IPS-NIHi7 (cell line): ENCODE measurements around the gene WDR38.

Source experiments
- DNase-seq: peaks from one replicate; pipeline ENCODE4 v3.0.0; 2012; ENCODE audit warnings: mixed read lengths; ENCODE audit errors: extremely low spot score

The WDR38 gene, protein sequence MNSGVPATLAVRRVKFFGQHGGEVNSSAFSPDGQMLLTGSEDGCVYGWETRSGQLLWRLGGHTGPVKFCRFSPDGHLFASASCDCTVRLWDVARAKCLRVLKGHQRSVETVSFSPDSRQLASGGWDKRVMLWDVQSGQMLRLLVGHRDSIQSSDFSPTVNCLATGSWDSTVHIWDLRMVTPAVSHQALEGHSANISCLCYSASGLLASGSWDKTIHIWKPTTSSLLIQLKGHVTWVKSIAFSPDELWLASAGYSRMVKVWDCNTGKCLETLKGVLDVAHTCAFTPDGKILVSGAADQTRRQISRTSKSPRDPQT

DNA sequence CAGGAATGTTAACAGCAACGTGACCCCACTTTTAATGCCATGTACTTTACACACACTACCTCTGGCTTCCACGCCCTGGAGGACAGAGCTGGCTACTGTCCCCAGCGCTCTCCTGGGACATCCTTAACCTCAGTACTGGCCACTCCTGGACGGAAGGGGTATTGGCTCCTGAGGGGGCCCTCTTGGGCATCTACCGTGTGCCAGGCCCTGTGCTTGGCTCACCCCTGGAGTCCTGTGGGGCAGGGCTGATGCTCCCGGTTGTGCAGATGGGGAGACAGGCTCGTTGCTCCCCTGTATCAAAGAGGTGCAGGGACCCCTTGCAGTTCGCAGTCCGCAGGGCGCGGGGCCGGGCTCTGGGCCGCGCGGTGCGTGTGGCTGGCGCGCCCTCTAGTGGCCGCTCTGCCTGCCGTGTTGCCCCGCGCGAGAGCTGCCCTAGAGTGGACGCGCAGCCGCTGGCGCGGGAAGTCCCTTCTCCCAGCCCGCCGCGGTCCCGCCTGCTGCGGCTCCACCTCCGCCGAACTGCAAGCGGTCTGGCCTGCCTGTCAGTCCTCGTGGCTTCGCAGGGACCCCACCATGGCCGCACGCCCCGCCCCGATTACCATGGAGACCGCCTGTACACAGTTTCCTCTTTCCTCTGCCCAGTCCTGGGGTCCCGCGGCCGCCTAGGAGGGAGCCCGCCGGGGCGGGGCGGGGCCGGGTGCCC lies at the start of gene WDR38:
WDR38 (plus strand) TSS at position 632 of the 703 bp plus-strand sequence. CDS start 72 bp downstream, outside the sequence.
- DNase-seq = peak; percentile 91

DNA sequence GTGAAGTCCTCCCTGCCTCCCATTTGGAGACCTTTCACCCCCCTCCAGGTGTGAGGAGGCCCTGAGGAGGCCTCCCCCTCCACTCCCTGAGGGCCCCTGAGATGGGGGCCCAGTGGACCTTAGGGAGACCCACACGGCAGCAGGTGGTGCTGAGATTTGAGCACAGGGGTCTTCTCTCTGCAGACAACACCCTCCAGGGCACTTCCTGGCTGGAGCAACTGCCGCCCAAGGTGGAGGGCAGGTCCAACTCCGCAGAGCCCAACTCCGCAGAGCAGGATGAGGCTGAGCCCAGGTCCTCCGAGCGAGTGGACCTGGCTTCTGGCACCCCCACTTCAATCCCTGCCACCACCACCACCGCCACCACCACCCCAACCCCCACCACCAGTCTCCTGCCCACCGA lies 49.3 kb upstream of the WDR38 start:
- no peak for DNase-seq

DNA sequence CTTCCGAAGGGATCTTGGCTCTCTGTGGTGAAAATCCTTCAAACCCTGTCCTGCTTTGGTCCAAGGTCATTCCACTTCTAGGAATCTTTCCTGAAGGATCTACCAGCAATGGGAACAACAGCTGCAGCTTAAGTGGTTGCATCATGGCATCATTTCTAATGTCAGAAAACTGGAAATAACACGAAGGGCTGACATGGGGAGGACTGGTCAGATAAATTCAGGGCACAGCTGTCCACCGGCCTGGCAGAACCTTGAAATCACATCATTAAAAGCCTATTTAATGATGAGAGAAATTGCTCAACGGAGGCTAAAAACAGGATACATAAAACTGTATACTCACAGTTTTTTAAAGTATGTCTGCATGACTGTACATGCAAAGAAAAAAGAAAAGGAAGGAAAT lies 48.1 kb upstream of the WDR38 start:
- no peak for DNase-seq

DNA sequence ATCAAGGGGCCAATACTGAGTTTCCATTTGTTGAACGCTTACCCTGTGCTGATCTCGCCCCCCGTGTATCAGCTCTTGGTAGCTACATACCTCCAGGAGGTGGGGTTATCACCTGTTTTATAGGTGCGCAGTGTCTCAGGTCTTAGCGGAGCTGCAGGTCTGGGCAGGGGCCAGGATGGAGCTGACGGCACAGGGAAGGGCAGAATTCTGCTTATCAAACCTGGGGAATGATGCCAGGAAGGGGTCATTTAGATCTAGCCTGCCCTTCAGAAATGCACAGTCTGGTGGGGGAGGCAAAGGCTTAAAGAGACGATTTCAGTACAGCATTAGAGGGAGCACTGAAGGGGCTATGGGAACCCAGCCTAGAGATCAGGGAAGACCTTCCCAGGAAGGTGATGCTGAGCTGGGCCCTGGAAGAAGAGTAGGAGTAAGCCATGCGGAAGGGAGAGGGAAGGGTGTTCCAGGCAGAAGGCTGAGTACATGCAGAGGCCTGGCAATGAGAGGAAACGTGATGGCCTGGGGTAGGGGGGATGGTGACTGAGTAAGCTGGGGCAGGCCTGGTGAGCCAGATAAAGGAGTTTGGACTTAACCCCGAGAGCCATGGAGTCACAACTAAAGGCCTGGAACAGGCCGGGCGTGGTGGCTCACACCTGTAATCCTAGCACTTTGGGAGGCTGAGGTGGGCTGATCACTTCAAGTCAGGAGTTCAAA lies 44.9 kb upstream of the WDR38 start:
- DNase-seq = no peak

DNA sequence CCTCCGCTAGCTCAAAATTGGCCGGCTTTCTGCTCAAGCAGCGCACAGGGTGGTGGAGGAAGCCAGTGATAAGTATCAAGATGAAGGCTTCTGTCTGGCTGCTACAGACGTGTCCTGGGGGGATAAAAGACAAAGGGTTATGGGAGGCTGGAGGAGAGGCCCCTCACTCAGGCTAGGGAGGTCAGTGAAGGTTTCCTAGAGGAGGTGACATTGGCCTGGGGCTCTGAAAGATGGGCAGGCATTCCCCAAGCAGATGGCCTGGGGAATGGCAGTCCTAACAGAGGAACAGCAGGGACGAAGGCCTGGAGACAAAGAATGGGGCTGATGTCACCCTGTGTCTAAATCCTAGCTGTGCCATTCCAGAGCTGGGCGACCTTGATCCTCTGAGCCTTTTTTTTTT lies 44.0 kb upstream of the WDR38 start:
- no peak for DNase-seq

DNA sequence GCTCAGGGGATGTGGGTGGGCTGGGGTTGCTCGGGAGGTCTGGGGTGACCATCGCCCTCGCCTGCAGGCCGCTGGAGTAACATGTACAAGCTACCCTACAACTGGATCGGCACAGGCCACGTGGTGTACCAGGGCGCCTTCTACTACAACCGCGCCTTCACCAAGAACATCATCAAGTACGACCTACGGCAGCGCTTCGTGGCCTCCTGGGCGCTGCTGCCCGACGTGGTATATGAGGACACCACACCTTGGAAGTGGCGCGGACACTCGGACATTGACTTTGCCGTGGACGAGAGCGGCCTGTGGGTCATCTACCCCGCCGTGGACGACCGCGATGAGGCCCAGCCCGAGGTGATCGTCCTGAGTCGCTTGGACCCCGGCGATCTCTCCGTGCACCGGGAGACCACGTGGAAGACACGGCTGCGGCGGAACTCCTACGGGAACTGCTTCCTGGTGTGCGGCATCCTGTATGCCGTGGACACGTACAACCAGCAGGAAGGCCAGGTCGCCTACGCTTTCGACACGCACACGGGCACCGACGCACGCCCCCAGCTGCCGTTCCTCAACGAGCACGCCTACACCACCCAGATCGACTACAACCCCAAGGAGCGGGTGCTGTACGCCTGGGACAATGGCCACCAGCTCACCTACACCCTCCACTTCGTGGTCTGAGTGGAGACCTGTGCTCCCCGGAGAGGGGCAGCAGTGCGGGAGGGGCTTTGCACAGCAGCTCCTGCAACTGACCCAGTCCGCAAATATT lies 43.3 kb upstream of the WDR38 start:
- DNase-seq = no peak

DNA sequence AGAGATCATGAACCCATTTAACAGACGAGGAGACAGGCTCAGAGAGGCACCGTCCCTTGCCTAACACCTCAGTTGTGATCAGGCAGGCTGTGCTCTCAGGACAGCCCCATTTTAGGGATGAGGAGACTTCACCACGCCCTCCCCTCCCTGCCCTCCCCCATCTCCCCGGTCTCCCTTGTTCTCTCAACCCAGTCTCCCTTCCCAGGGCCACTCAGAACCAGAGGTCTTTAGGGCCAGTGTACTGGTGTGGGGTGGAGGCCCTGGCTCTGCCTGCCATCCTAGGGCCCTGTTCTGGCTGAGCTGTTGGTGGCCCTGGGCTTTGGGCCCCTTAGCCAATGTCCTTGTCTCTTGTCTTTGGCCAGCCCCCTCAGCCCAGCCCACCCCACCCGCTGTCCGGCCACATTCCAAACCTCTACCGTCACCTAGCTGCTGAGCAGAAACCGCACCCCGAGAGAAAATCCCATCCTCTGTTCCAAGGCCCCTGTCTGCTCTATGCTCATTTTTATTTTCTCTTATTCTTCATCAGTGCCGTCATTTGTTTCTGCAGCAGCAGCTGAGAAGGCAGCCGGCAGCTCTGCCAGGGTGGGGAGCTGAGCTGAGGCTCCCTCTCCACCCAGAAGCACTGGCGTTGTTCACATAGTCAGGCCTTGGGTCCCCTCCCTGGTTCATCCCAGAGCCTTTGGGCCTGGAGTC lies 42.5 kb upstream of the WDR38 start:
- DNase-seq = peak; percentile 94

DNA sequence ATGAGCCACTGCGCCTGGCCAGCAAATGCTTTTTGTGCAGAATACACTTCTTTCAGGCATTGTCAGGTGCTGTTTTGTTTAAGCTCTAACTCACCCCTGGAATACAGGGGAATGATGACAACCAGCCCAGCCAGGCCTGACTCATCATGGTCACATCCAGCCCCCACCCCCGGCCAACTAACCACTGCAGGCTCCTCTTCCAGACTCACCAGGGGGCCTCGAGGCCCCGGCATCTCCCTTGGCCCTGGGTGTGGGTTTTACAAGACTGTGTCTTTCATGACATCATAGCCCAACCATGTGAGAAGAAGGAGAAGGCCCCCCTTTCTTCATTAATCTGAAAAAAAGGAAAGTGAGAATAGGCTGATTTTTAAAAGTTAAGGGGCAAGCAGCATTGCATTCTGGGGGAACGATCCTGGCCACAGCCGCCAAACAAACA lies 40.8 kb upstream of the WDR38 start:
- DNase-seq = peak; percentile 81

DNA sequence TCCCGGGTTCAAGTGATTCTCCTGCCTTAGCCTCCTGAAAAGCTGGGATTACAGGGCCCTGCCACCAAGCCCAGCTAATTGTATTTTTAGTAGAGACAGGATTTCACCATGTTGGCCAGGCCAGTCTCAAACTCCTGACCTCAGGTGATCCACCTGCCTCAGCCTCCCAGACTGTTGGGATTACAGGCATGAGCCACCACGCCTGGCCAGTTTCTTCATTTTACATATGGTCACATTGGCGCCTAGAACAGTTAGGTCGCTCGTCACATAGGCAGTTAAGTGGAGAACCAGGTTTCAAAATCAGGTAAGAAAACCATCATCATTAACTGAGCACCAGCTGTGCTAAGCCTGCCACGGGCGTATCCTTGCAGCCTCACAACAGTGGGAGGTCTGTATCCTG lies 40.2 kb upstream of the WDR38 start:
- DNase-seq = no peak

DNA sequence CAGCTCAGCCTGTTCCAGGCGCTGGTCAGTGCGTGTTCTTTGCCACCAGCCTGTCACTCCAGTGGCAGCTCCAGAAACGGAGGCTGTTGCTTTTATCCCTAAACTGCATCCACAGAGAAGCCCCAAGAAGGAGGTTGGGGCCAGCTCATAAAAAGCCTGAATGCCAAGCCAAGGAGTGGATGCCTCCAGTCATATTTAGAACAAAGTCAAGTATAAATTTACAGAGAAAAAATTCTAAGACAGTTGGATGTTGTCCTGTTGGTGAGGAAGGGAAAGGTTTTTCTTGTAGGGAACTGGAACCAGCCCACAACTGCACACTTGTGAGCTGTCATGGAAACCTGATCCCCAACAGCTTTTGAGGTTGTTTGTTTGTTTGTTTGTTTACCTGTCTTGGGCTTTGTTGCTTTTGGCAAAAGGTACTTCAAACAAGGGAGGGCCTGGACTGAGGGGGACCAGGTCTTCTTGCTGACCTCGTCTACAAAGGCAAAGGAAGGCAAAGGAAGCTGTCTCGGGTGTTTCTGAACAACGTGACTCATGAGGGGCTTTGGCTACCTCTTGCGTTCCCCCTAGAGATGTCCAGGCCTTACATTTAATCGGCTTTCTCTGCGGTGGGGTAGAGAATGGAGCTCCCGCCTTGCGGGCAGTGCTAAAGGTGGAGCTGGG lies 39.6 kb upstream of the WDR38 start:
- DNase-seq = no peak

DNA sequence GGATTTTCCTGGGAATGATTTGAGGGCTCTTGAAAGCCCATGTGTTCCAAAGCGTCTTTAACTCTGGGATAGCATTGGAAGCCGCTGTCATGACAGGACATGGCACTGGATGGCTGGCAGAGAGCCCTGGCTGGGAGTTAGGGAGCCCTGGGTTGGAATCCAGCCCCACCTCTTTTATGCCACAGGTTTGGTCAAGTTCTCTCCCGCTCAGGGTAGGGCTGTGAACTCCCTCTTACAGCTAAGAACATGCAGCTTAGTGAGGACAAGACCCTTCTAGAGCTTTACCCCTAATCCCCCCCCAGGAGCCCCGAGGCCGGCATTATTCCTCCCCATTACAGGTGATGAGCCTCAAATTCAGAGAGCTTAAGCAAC lies 39.1 kb upstream of the WDR38 start:
- no peak for DNase-seq

DNA sequence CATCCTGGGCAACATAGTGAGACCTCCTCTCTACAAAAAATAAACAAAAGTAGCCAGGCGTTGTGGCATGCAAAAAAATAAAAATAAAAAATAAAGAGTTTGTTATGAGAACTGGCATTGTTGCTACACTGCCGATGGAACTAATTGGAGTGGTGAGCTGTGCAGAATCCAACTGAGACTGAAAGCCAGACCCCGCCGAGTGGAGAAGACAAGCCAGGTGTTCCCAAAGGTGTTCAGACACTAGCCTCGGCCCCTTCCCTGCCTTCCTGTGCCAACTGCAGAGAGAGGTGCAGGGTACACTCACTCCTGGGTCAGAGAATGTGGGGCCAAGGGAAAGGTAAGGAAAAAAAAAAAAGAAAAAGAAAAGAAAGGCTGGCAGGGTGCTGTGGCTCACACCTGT lies 37.7 kb upstream of the WDR38 start:
- DNase-seq = no peak

DNA sequence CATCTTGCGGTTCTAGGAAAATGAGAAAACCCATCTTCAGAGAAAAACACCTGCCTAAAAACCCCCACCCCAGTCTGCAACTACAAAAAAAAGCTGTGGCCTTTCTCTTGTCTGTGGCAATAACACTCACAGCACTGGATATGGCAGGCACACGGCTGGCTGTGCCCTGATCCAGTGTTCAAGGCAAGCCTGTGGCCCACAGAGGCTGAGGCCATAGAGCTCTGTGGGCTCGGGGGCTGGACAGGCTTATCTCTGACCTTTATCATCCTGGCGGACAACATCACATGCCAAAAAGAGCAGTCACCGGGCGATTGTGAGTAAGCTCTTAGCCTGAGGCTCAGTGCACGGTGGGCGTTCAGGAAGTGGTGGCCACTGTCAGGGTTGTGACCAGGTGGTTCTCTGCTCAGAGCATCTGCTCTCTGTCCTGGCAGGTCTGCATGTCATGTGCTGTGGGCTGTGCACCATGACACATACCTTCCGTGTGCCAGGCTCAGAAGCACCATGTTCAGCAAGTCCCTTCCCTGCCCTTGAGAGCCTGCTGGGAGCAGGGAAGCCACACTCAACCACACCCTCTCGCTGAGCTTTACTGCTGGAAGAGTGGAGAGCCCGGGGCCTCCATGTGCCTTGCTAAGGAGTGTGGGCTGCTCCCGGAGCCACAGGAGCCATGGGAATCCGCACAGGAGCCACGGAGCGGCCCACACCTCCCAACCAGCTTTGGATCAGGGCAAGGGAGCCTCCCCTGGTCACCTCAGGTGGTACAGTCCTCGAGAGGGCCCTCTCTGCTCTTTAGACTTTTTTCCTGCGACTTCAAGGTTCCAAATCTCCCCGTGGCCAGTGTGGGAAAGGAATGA lies 34.6 kb upstream of the WDR38 start:
- DNase-seq = peak; percentile 43

DNA sequence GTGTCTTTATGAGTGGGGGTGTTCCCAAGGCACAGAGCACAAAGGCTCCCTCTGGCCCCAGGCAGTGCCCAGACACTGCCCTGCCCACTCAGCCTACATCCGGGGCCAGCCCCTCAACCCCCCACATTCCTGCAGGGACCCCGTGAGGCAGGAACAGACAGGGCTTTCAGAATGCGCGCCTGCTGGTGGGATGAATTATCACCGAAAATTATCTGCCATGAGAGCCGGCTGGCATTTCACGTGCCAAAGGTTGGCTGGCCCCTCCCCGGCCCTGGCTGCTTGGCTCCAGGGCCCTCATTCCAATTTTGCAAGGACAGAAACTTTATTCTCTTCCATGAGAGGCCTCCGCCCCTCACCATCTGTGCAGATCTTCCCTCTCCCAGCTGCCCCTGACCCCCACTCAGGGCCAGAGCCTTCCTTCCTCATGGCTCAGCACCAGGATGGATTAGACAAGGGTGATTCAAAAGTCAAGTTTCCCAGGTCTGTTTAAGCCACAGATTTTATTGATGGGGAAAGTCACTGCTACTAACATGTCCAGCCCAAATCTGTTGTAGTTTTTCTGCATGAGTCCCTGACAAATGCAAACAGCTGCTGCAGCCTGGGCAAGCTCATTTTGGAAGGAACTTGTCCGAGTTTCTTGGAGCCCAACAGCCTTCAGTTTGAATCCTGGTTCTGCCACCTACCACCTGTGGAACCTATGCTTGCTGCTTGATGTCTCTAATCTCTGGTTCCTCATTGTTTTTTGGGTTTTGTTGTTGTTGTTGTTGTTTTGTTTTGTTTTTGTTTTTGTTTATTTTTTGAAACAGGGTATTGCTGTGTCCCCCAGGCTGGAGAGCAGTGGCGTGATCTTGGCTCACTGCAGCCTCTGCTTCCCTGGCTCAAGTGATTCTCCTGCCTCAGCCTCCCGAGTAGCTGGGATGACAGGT lies 32.3 kb upstream of the WDR38 start:
- no peak for DNase-seq

DNA sequence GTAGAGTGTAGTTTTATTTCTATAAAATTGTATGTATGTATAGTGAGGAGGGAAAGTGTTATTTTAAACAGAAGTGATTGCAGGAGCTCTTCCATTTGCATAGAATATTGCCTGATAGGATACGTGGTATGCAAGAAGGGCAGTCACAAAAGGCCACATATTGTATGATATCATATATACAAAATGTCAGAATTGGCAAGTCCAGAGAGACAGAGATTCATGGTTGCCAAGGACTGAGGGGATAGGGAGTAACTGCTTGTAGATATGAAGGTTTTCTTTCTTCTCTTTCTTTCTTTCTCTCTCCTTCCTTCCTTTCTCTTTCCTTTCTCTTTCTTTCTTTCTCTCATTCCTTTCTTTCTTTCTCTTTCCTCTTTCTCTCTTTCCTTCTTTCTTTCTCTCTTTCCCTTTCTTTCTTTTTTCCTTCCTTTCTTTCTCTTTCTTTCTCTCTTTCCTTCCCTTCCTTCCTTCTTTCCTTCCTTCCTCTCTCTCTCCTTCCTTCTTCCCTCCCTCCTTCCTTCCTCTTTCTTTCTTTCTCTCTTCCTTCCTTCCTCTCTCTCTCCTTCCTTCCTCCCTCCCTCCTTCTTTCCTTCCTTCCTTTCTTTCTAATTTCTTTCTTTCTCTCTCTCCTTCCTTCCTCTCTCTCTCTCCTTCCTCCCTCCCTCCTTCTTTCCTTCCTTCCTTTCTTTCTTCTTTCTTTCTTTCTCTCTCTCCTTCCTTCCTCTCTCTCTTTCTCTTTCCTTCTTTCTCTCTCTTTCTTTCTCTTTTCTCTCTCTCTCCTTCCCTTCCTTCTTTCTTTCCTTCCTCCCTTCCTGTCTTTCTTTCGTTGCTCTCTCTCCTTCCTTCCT lies 24.5 kb upstream of the WDR38 start:
- DNase-seq = no peak

DNA sequence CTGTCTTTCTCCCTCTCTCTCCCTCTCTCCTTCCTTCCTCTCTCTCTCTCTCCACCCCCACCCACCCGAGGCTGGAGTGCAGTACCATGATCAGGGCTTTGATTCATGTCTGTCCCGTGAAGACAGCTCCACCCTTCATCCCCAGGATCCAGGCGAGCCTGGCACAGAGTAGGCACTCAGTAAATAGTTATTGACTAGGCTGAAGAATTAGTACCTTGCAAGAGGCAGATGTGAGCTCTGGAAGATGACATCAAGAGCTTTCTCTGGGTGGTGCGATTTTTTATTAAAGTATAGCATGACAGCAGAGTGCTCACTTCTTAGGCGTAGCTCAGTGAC lies 24.0 kb upstream of the WDR38 start:
- no peak for DNase-seq

DNA sequence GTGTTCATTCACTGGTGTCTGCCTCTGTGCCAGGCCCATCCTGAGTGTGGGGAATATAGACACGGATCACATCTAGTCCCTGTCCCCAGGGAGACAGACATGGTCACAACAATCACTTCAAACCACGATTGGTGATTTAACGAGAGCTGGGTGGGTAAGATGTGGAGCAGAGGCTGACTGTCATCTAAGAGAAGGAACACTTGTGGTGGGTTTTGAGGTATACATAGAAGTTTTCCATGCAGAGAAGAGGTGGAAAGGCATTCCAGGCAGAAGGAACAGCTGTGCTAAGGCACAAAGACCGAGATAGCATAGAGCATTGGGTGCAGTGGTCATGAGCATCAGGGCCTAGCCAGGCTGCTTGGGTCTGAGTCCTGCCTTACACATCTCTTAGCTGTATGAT lies 22.7 kb upstream of the WDR38 start:
- DNase-seq = no peak
